Measurements from ENCODE around the gene SUPT5H.

The SUPT5H gene

GRCh38 chr19:39480337-39481228 lies 35.2 kb downstream of the SUPT5H start, which contains the start of gene TIMM50:
TSS of gene TIMM50 (plus strand) at chr19:39480838. CDS start at chr19:39480854, 16 bp downstream.
- peak within 1 kb of the TSS; percentile 74 to 99 (median 95) for H3K4me3 ChIP-seq
- H3K27ac ChIP-seq = peak within 1 kb of the TSS; percentile 41 to 98 (median 87)

DNA sequence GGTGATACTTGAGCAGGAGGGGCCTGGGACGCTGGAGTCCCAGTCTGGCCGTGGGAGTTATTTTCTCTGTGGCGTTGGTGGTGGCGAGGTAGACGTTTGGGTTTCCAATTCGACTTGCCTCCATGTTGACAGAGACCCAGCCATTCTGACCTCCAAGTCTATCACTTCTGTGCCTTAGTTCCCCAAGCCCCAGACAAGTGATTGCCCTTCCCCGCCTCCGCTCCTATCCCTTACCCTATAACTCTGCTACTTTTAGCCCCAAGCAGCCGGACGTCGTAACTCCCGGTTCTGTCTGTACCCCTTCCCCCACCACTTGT lies 35.8 kb downstream of the SUPT5H start:
- peak overlapping the region; percentile 74 to 99 (median 95) for H3K4me3 ChIP-seq
- peak overlapping the region; percentile 41 to 98 (median 87) for H3K27ac ChIP-seq

GRCh38 chr19:39481676-39482075 lies 36.3 kb downstream of the SUPT5H start:
- Histone ChIP-seq H3K4me3 (peak overlapping the region; percentile 74 to 99 (median 95)), H3K27ac (peak overlapping the region in 11 of 21 experiments; percentile 72 to 98 (median 88))

- no peak overlapping the region for H3K27ac ChIP-seq
- H3K4me3 ChIP-seq = no peak overlapping the region
These were observed 37.8 kb downstream of the SUPT5H start for GRCh38 chr19:39483141-39483540.

GRCh38 chr19:39489756-39490155 lies 44.4 kb downstream of the SUPT5H start:
- no peak overlapping the region for H3K27ac ChIP-seq
- no peak overlapping the region for H3K4me3 ChIP-seq

- no peak overlapping the region for H3K27ac ChIP-seq
- H3K4me3 ChIP-seq = no peak overlapping the region
These were observed 46.8 kb downstream of the SUPT5H start for GRCh38 chr19:39492225-39492624.

GRCh38 chr19:39492788-39493187 lies 47.4 kb downstream of the SUPT5H start:
- H3K27ac ChIP-seq = no peak overlapping the region

GRCh38 chr19:39494661-39495060 lies 49.3 kb downstream of the SUPT5H start:
- H3K27ac ChIP-seq = no peak overlapping the region
- H3K4me3 ChIP-seq = no peak overlapping the region

More at GRCh38 chr19:39492788-39493187, 47.4 kb downstream of the SUPT5H start:
- H3K4me3 ChIP-seq = no peak overlapping the region

GRCh38 chr19:39496063-39496462 lies 50.7 kb downstream of the SUPT5H start:
- H3K4me3 ChIP-seq = no peak overlapping the region
- H3K27ac ChIP-seq = no peak overlapping the region

DNA sequence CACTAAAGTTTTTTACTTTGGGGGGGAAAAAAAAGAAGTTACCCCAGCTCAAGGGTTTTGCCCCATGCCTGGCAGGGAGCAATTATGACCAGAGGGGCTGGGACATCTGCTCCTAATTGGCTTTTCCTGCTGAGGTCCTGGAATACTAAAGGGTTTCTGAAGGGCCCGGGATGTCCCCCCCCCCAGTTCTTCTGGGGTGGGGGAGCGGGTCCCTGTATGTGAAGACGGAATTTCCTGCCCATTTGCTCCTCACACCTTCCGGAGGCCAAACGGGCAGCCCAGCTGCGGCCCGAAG lies 52.3 kb downstream of the SUPT5H start:
- Histone ChIP-seq H3K27ac (no peak overlapping the region), H3K4me3 (no peak overlapping the region)

DNA sequence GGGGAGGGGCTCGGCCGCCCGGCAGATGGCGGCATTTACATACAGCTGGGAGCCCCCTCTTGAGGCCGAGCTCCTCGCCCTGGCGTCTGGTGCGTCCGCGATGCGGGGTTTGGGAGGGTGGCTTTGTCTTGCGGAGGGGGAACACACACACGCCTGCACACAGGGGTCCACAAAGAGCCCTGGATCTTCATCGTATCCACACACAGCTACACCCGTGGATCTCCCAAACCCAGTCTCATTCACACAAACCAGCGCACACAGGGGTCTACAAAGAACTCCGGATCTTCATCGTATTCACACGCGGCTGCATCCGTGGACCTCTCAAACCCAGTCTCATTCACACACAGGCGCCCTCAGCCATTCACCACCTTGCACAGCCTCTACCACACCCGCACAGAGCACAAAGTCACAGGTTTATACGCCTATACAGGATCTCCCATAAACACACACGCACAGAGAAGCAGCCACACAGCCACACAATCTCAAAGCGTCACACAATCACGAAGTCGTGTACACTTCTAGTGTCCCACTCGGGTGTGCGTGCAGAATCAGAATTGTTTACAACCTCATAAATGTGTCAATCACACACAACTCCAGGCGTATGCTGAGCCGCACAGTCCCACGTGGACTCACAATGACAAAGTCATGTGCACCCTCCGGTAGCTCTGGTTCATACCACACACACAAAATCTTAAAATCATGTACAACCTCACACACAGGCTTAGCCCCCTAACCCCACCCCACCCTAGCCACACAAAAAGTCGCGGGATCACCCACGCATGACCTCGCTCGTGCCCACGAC lies 52.8 kb downstream of the SUPT5H start:
- Histone ChIP-seq H3K27ac (no peak overlapping the region), H3K4me3 (no peak overlapping the region)

- no peak within 1 kb of the TSS for H3K4me3 ChIP-seq
These were observed 53.6 kb downstream of the SUPT5H start, which contains the start of gene DLL3 for GRCh38 chr19:39498798-39499642. TSS of gene DLL3 (plus strand) at chr19:39498947. CDS start at chr19:39498975, 28 bp downstream.

GRCh38 chr19:39499932-39500331 lies 54.5 kb downstream of the SUPT5H start:
- H3K4me3 ChIP-seq = no peak overlapping the region

More at GRCh38 chr19:39498798-39499642, 53.6 kb downstream of the SUPT5H start, which contains the start of gene DLL3:
- H3K27ac ChIP-seq = no peak within 1 kb of the TSS

DNA sequence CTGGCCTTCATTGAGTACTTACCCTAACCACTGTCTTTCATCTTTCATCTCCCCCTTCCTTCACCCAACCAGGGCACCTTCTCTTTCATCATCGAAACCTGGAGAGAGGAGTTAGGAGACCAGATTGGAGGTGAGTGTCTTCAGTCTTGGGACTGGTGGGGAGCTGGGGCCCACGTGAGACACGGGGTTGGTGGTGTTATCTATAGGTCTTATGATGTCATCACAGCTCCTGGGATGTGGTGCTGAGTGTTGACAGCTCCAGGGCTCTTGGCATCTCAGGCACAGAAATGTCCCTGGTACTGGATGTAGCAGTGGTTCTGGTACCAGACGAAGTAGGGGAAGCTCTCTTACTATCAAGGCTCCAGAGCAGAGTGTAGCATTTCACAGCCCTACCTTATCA lies 55.2 kb downstream of the SUPT5H start:
- Histone ChIP-seq H3K27ac (no peak overlapping the region), H3K4me3 (no peak overlapping the region)

More at GRCh38 chr19:39499932-39500331, 54.5 kb downstream of the SUPT5H start:
- H3K27ac ChIP-seq = no peak overlapping the region

DNA sequence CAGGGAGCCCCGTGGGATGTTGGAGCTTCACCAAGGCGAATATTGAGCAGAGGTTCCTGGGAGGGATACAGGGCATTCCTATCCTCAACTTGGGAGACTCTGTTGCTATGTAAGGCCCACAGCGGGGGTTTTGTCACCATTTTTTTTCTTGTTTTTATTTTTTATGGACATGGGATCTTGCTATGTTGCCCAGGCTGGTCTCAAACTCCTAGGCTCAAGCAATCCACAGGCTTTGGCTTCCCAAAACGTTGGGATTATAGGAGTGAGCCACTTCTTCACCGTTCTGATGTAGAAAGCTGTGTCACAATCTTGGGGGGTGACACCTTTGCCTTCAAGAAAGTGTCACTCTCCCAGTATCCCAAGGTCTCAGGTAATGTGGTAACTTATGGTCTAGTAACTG lies 56.0 kb downstream of the SUPT5H start:
- no peak overlapping the region for H3K4me3 ChIP-seq
- H3K27ac ChIP-seq = no peak overlapping the region

DNA sequence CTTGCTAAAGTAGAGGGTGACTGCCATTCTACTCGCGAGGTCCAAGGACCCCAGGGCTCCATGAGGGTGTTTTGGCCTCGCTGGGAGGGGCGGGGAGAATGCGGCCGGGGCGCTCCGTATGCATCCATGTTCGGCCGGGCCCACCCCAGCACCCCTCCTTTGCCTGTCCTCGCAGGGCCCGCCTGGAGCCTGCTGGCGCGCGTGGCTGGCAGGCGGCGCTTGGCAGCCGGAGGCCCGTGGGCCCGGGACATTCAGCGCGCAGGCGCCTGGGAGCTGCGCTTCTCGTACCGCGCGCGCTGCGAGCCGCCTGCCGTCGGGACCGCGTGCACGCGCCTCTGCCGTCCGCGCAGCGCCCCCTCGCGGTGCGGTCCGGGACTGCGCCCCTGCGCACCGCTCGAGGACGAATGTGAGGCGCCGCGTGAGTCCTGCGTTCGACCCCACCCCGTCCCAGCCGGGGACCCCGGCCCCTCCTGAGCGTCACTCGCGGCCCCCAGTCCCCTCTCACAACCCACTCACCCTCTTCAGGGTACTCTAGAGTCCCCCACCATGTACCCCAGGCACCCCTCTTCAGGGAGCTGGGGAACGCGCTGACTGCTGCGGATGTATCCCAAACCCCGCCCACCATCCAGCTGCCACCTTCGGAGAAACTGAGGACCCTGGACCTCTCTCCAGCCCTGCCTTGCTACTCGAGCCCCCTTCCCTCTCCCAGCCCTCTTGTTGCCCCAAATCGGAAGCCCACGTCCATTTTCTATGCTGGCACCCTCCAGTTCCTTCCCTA lies 57.4 kb downstream of the SUPT5H start:
- Histone ChIP-seq H3K4me3 (no peak overlapping the region), H3K27ac (no peak overlapping the region)

DNA sequence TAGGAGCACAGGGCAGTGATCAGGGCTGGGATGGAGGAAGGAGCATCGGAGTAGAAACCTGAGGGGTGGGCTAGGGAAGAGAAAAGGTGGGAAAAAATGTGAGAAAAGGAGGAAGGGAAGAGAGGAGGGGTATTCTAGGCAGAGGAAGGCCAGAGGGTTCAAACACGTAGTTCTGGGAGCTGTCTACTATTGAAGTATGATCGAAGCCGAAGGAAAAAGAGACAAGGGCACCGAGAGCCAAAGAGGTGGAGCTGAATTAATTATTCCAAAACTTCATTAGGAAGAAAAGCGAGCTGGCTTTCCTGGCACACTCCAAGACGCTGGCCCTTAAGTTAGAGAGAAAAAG lies 61.2 kb downstream of the SUPT5H start:
- Histone ChIP-seq H3K27ac (no peak overlapping the region), H3K4me3 (peak overlapping the region in 2 of 7 experiments; percentile 36 to 42)

GRCh38 chr19:39506944-39507714 lies 61.7 kb downstream of the SUPT5H start:
- Histone ChIP-seq H3K27ac (no peak overlapping the region), H3K4me3 (peak overlapping the region; percentile 12 to 42 (median 34))

All from skin epidermis (tissue), 12 donors.